GM12878 (cell line): ENCODE results near the gene LRCH3. TPM values are rescaled to one million over a fixed set of nuclear protein-coding genes. Genes with fewer than 3 reads are reported as not detected.

Experiments
- CREM ChIP-seq: IDR thresholded peaks from 2 replicates; pipeline ENCODE4 v1.6.1; 2014; ENCODE audit warnings: antibody characterized with exemption, low read depth
- MEF2A ChIP-seq: IDR thresholded peaks from 2 replicates; pipeline ENCODE4 v1.6.1; 2011; ENCODE audit warnings: low read depth, mild to moderate bottlenecking, low read length, moderate library complexity; ENCODE audit not compliant: insufficient read depth
- NBN ChIP-seq: fragments of 450-650 bp; IDR thresholded peaks from 2 replicates; pipeline ENCODE4 v1.6.1; 2016
- NR2C2 ChIP-seq: IDR thresholded peaks from 2 replicates; pipeline ENCODE4 v1.6.1; 2011; ENCODE audit warnings: borderline replicate concordance, low read depth; ENCODE audit not compliant: control insufficient read depth, insufficient read length
- PAX8 ChIP-seq: fragments of 450-650 bp; IDR thresholded peaks from 2 replicates; pipeline ENCODE4 v1.6.1; 2017; ENCODE audit warnings: mild to moderate bottlenecking, moderate library complexity
- RELA ChIP-seq: fragments of 450-650 bp; IDR thresholded peaks from 2 replicates; pipeline ENCODE4 v1.8.0; 2014; ENCODE audit warnings: borderline replicate concordance; ENCODE audit not compliant: partially characterized antibody
- TCF12 ChIP-seq: IDR thresholded peaks from 2 replicates; pipeline ENCODE4 v1.6.1; 2011; ENCODE audit warnings: low read depth, mild to moderate bottlenecking, low read length
- TCF7 ChIP-seq: IDR thresholded peaks from 2 replicates; pipeline ENCODE4 v1.6.1; 2014; ENCODE audit warnings: antibody characterized with exemption, borderline replicate concordance
- polyA plus RNA-seq, 11 experiments: library from polyadenylated mRNA; depleted of rRNA in 4 of 11; unstranded in 6 of 11; stranded (reverse) in 5 of 11; fragments of >200 nt; fragmentation: Nextera tagmentation in 4 of 11; fragmentation: Illumina TruSeq in 1 of 11; extraction: Ambion mirVana in 4 of 11; extraction: Trizol in 1 of 11; gene quantifications; 1 replicate in 1 of 11; 2 replicates in 10 of 11; pipeline versions ENCODE4 v1.2.1 to v1.2.3, GENCODE V29; 2011 to 2016; ENCODE audit warnings: inconsistent platforms in 2 of 11, missing spikeins in 2 of 11, low read depth in 1 of 11
- total RNA-seq, 4 experiments: library from RNA; depleted of rRNA in 3 of 4; stranded (reverse); fragments of >200 nt in 3 of 4; fragmentation: Illumina TruSeq in 1 of 4; extraction: Trizol in 1 of 4; gene quantifications; 2 replicates each; pipeline versions ENCODE4 v1.2.1 to v1.2.3, GENCODE V29; 2013 to 2021
- TF ChIP-seq, protein P1 (sequence below): IDR thresholded peaks from 2 replicates; pipeline ENCODE4 v1.6.1; 2011; ENCODE audit warnings: mild to moderate bottlenecking, low read depth, low read length, moderate library complexity; ENCODE audit not compliant: insufficient replicate concordance
- TF ChIP-seq, protein P2 (sequence below): fragments of 450-650 bp; IDR thresholded peaks from 2 replicates; pipeline ENCODE4 v1.6.1; 2018; ENCODE audit warnings: mild to moderate bottlenecking, low read depth, moderate library complexity; ENCODE audit not compliant: partially characterized antibody

The LRCH3 gene
- total and polyA plus RNA-seq, 10 of the 15 experiments (the other 5 are each of a cell fraction or from before 2014, with no cell fraction given): 3.9 to 136 (median 40.6) TPM

DNA sequence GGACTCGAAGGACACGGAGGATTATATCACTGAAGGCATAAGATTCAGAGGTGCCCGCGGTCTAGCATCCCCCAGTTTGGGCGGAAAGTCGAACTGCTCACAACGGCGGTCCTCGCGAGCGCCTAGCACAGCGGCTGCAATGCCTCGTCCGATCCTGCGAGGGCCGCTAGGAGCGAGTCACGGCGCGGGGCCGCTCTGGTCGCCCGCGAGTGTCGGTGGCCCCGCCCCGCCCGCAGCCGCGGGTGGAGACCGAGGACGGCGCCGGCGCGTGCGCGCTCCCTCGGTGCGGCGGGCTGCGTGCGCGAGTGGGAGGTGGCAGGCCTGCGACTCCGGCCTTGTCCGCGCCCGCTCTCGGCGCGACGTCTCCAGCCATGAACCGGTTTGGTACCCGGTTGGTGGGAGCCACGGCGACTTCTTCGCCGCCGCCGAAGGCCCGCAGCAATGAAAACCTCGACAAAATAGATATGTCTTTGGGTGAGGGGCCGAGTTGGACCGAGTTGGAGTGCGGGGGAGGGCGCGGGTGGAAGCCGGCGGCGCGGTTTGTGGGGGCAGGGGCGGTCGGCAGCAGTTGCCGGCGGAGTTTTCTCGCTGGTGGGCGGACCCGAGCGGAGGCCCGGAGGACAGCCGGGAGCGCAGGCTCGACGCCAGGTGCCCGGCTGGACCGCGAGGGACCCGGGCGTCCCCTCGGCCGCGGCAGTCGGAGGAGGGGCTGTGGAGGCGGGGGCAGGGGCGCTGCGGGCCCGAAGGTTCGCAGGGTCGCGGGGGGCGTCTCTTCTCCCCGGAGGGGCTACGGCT lies 41.3 kb upstream of the LRCH3 start, which contains the start of gene FYTTD1 (continued):
- TF ChIP-seq TCF7 (no peak), NBN (peak; percentile 70; the same call in 1 of the 2 replicates), PAX8 (no peak), NR2C2 (no peak), MEF2A (no peak), CREM (no peak; the same call in 1 of the 2 replicates), RELA (peak; percentile 10), TCF12 (no peak)
- TF ChIP-seq, protein P1, sequence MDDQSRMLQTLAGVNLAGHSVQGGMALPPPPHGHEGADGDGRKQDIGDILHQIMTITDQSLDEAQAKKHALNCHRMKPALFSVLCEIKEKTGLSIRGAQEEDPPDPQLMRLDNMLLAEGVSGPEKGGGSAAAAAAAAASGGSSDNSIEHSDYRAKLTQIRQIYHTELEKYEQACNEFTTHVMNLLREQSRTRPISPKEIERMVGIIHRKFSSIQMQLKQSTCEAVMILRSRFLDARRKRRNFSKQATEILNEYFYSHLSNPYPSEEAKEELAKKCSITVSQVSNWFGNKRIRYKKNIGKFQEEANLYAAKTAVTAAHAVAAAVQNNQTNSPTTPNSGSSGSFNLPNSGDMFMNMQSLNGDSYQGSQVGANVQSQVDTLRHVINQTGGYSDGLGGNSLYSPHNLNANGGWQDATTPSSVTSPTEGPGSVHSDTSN: no peak
- TF ChIP-seq, protein P2, sequence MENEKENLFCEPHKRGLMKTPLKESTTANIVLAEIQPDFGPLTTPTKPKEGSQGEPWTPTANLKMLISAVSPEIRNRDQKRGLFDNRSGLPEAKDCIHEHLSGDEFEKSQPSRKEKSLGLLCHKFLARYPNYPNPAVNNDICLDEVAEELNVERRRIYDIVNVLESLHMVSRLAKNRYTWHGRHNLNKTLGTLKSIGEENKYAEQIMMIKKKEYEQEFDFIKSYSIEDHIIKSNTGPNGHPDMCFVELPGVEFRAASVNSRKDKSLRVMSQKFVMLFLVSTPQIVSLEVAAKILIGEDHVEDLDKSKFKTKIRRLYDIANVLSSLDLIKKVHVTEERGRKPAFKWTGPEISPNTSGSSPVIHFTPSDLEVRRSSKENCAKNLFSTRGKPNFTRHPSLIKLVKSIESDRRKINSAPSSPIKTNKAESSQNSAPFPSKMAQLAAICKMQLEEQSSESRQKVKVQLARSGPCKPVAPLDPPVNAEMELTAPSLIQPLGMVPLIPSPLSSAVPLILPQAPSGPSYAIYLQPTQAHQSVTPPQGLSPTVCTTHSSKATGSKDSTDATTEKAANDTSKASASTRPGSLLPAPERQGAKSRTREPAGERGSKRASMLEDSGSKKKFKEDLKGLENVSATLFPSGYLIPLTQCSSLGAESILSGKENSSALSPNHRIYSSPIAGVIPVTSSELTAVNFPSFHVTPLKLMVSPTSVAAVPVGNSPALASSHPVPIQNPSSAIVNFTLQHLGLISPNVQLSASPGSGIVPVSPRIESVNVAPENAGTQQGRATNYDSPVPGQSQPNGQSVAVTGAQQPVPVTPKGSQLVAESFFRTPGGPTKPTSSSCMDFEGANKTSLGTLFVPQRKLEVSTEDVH: no peak
